H1 (cell line): ENCODE measurements around the gene XPNPEP3. TPM values are rescaled to one million over a fixed set of nuclear protein-coding genes. Genes with fewer than 3 reads are reported as not detected.

Experiments used
- GTF2F1 ChIP-seq: IDR thresholded peaks from 2 replicates; pipeline ENCODE4 v1.6.1; 2012; ENCODE audit warnings: low read depth, low read length, improper control_type of control experiment, borderline replicate concordance
- RFX5 ChIP-seq: IDR thresholded peaks from 2 replicates; pipeline ENCODE4 v1.6.1; 2011; ENCODE audit warnings: low read depth, low read length, improper control_type of control experiment, borderline replicate concordance
- SIX5 ChIP-seq: IDR thresholded peaks from 2 replicates; pipeline ENCODE4 v1.6.1; 2011; ENCODE audit warnings: mild to moderate bottlenecking, low read depth, low read length
- SP4 ChIP-seq: IDR thresholded peaks from 2 replicates; pipeline ENCODE4 v1.6.1; 2012; ENCODE audit warnings: low read length, inconsistent platforms
- TAF1 ChIP-seq: IDR thresholded peaks from 2 replicates; pipeline ENCODE4 v1.6.1; 2011; ENCODE audit warnings: mild to moderate bottlenecking, low read depth, low read length
- polyA plus RNA-seq, 7 experiments: library from polyadenylated mRNA; depleted of rRNA in 3 of 7; stranded (reverse) in 5 of 7; unstranded in 2 of 7; fragments of >200 nt in 5 of 7; fragments of 200-250 nt in 2 of 7; gene quantifications; 1 replicate in 5 of 7; 2 replicates in 1 of 7; 4 replicates in 1 of 7; pipeline versions ENCODE4 v1.2.1 to v1.2.3, GENCODE V29; 2011 to 2013; ENCODE audit warnings: missing spikeins in 2 of 7, mixed read lengths in 2 of 7
- total RNA-seq: library from RNA; stranded (reverse); fragmentation: NEBNext Ultra II Directional; extraction: Animal tissue kit (Norgen Biotek cat#: 25700); gene quantifications from 2 replicates; pipeline ENCODE4 v1.2.1, GENCODE V29; 2021

Gene XPNPEP3
- total and polyA plus RNA-seq, 2 of the 8 experiments (the other 6 are each of a cell fraction or from before 2014, with no cell fraction given): 25.8 to 29.2 TPM

GRCh38 chr22:40889116-40889515 is 32.2 kb downstream of the XPNPEP3 start (continued):
- no peak for TF ChIP-seq RFX5
- TF ChIP-seq SP4: no peak
- TF ChIP-seq GTF2F1: no peak
- no peak for TF ChIP-seq SIX5
- TF ChIP-seq TAF1: no peak
